ENCODE measurements around the gene E2F2.

E2F2 gene

GRCh38 chr1:23481026-23481597 lies 49.9 kb downstream of the E2F2 start:
- DNase-seq: no peak

- no peak for DNase-seq
Observed at GRCh38 chr1:23480187-23481025, 50.6 kb downstream of the E2F2 start.

- no peak for DNase-seq
Observed at GRCh38 chr1:23479666-23479941, 51.4 kb downstream of the E2F2 start.

- no peak for DNase-seq
Observed at GRCh38 chr1:23478896-23479665, 52.0 kb downstream of the E2F2 start.

GRCh38 chr1:23477359-23478144 lies 53.5 kb downstream of the E2F2 start:
- DNase-seq: no peak

- no peak for DNase-seq
Observed at GRCh38 chr1:23475641-23476040, 55.4 kb downstream of the E2F2 start.

- DNase-seq: no peak
Observed at GRCh38 chr1:23475134-23475628, 55.9 kb downstream of the E2F2 start.

- no peak for DNase-seq
Observed at GRCh38 chr1:23473037-23473800, 57.8 kb downstream of the E2F2 start.

GRCh38 chr1:23472351-23473036 lies 58.5 kb downstream of the E2F2 start:
- no peak for DNase-seq

- no peak for DNase-seq
Observed at GRCh38 chr1:23471473-23472075, 59.5 kb downstream of the E2F2 start.

GRCh38 chr1:23470282-23471070 lies 60.6 kb downstream of the E2F2 start:
- DNase-seq: no peak

GRCh38 chr1:23469372-23469982 lies 61.6 kb downstream of the E2F2 start:
- no peak for DNase-seq

GRCh38 chr1:23466423-23466989 lies 64.5 kb downstream of the E2F2 start:
- DNase-seq: no peak

- DNase-seq: no peak
Observed at GRCh38 chr1:23463286-23463685, 67.7 kb downstream of the E2F2 start.

GRCh38 chr1:23462766-23463165 lies 68.3 kb downstream of the E2F2 start:
- no peak for DNase-seq

- no peak for DNase-seq
Observed at GRCh38 chr1:23461050-23461449, 70.0 kb downstream of the E2F2 start.

GRCh38 chr1:23460519-23460918 lies 70.5 kb downstream of the E2F2 start:
- DNase-seq: no peak

- DNase-seq: no peak
Observed at GRCh38 chr1:23459338-23459757, 71.7 kb downstream of the E2F2 start.
